Measurements from ENCODE around the gene KCNC2.

The KCNC2 gene

DNA sequence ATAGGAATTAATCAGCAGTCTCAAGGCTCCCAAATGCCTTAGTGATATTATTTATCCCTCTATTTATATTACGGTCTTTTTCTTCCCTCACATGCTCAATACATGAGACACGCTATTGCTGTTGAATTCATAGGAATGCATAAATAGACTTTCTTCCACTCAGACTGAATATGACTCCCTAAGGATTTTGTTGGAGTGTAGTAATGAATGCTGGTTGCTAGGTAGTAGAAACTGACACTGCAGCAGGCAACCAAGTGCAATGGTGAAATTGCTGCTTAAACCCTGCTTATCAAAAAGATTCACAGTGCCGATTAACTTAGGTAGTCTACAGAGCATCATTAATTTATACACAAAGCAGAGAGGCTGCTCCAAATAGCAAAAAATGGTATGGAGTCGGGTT is 168.2 kb downstream of the KCNC2 start:
- no peak for DNase-seq (ENCODE audit: extremely low read depth, low read depth)
- TF ChIP-seq, protein P1, sequence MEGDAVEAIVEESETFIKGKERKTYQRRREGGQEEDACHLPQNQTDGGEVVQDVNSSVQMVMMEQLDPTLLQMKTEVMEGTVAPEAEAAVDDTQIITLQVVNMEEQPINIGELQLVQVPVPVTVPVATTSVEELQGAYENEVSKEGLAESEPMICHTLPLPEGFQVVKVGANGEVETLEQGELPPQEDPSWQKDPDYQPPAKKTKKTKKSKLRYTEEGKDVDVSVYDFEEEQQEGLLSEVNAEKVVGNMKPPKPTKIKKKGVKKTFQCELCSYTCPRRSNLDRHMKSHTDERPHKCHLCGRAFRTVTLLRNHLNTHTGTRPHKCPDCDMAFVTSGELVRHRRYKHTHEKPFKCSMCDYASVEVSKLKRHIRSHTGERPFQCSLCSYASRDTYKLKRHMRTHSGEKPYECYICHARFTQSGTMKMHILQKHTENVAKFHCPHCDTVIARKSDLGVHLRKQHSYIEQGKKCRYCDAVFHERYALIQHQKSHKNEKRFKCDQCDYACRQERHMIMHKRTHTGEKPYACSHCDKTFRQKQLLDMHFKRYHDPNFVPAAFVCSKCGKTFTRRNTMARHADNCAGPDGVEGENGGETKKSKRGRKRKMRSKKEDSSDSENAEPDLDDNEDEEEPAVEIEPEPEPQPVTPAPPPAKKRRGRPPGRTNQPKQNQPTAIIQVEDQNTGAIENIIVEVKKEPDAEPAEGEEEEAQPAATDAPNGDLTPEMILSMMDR (IDR thresholded peaks at IDR 0.05; ENCODE audit: low read depth, low read length) = no peak

DNA sequence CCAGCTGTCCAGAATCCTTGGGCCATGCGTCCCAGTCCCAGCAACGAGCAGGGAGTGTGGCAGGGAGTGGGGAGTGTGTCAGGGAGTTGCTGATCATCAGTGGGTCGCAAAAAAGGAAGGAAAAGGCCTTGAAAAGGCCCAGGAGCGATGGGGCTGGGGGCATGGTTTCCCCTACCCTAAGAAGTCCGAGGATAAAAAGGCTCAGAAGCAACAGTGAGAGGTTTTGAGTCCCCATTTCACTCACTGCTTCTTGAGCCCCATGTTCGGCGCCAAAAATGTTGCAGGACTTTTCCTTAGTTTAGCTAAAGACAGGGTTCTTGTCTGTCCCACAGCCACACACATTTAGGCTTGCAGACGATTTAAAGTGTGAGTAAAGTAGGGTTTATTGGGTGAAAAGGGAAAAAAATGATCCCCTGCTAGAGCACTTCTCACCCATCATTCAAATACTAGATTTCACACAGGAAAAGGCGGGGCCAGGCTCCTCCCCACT is 189.5 kb downstream of the KCNC2 start:
- DNase-seq (ENCODE audit: extremely low read depth, low read depth) = no peak
- TF ChIP-seq, protein P1 (IDR thresholded peaks at IDR 0.05; ENCODE audit: low read depth, low read length) = no peak

DNA sequence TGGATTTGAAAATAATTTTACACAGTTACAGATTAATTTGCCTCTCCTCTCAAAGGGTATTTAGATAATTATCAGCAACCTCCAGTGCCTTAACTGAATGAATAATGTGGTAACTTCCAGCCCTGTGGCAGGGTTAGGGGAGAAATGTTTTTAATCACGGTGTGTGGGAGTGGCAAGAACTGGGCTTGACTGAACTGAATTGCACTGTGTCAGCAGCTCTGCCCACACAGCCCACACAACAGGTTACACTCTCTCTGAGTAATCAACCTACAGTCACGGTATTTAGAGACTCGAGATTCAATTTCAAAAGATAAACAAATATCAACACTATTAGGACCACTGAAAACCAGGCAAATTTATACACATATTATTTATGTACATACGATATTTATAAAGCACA is 198.5 kb downstream of the KCNC2 start:
- no peak for DNase-seq (ENCODE audit: extremely low read depth, low read depth)
- TF ChIP-seq, protein P1 (IDR thresholded peaks at IDR 0.05; ENCODE audit: low read depth, low read length) = no peak

DNA sequence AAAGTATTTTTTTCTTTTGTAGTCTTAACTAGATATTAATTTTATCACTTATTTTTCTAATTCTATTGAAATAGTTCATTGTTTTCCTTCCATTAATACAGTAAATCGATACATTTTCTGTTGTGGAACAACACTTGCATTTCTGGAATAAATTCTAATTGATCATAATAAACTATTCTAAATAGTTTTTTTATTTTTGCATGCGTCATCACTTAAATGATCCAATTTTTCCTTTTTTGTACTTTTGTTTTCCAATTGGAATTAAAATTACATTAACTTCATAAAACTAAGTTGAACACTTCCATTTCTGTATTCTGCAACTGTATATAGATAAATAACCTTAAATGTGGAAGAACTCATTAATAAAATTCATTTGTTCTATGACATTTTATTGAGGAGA is 202.5 kb downstream of the KCNC2 start:
- TF ChIP-seq, protein P1 (IDR thresholded peaks at IDR 0.05; ENCODE audit: low read depth, low read length) = no peak
- DNase-seq (ENCODE audit: extremely low read depth, low read depth) = no peak

DNA sequence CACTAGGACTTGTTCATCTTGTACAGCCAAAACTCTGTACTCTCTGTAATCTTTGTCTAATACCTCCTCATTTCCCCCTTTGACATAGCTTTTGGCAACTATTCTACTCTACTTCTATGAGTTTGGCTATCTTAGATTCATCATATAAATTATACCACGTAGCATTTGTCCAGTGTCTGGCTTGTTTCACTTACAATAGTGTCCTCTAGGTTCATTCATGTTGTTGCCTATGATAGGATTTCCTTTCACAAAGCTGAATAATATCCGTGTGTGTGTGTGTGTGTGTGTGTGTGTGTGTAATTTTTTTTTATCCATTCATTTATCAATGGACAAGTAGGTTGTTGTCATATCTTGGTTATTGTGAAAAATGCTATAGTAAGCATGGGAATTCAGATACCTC is 209.5 kb downstream of the KCNC2 start:
- TF ChIP-seq, protein P1 (IDR thresholded peaks at IDR 0.05; ENCODE audit: low read depth, low read length) = no peak

DNA sequence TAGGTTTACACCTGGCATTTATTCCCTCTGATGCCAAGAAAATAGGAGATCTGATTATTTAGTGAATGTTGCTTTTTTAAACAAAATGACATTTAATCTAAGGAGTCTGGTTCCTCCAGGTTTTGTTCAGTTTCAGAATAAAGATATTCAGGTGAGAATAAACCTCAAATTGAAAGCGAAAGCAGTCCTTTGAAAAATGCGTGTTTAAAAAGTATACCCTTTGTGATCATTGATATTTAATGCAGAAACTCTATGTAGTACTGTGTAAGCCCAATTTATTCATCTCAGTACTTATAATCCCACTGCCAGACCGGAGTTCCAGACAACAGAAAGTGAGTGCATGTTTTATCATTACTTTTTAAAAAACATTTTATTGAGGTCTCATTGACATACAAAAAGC is 210.2 kb downstream of the KCNC2 start:
- TF ChIP-seq, protein P1 (IDR thresholded peaks at IDR 0.05; ENCODE audit: low read depth, low read length) = no peak
- DNase-seq (ENCODE audit: extremely low read depth, low read depth) = no peak

More for the DNA sequence above, 209.5 kb downstream of the KCNC2 start:
- DNase-seq (ENCODE audit: extremely low read depth, low read depth) = no peak
